ENCODE measurements around the gene TRIM16. TPM values are rescaled to one million over a fixed set of nuclear protein-coding genes. Genes with fewer than 3 reads are reported as not detected.
"Not testable (repeated sequence)": the region's sequence is repeated elsewhere in the genome, so short reads cannot be mapped to it uniquely, and the experiment has no call there.

Gene TRIM16
- 10 to 100 TPM; 13.9 to 20.4 TPM for total RNA-seq

GRCh38 chr17:15683824-15684478 is at the start of gene TRIM16:
Gene TRIM16 (minus strand): TSS chr17:15684311. CDS start chr17:15651609, 32,702 bp downstream.
- peak; percentile 94 for ATAC-seq (replicated peaks)
- Mint-ChIP-seq H3K4me1 (peaks cover 15% of the 10 kb centered on the region), H3K4me3 (peak within 1 kb of the TSS; percentile 96), H3K27ac (peak within 1 kb of the TSS; percentile 86)
- H3K36me3 Mint-ChIP-seq (ENCODE audit: low read depth); H3K27me3 Mint-ChIP-seq; H3K9me3 Mint-ChIP-seq: not testable (repeated sequence)

DNA sequence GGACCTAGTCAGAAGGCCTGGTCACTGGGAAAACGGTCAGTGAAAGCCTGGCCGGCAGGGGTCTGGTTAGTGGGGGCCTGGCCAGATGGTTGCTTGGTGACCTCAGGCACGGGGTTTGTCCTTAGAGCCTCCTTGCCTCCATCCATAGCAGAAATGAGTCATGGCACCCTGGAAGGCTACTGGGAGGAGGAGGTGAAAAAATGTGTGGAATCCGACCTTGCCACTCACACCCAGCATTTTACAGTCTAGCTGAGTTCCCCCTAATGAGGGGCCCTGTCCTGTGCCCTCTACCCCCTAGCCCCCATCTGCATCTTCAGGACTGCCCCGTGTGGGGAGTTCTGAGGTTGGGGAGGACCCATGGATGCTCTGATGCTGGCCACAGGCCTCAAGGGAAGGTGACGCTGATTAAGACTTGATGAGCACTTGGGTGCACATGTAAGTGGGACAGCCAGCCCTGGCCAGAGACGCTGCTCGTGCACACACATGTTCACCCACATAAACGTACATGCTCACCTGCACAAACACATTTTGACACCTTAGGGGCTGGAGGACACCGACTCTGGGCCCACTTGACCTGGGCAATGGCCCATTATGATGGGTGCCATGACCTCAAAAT is 49.2 kb upstream of the TRIM16 start:
- not testable (repeated sequence) for H3K36me3 Mint-ChIP-seq (ENCODE audit: low read depth); H3K27ac Mint-ChIP-seq; H3K27me3 Mint-ChIP-seq; H3K4me3 Mint-ChIP-seq; H3K4me1 Mint-ChIP-seq; H3K9me3 Mint-ChIP-seq; ATAC-seq (replicated peaks)

- not testable (repeated sequence) for ATAC-seq (replicated peaks); H3K9me3 Mint-ChIP-seq; H3K36me3 Mint-ChIP-seq (ENCODE audit: low read depth); H3K27me3 Mint-ChIP-seq; H3K4me3 Mint-ChIP-seq; H3K27ac Mint-ChIP-seq; H3K4me1 Mint-ChIP-seq
These were observed 47.8 kb upstream of the TRIM16 start, which contains the start of gene TBC1D26 for GRCh38 chr17:15731900-15732299. Gene TBC1D26 (plus strand): TSS chr17:15732283. CDS start chr17:15735349, 3,066 bp downstream.

DNA sequence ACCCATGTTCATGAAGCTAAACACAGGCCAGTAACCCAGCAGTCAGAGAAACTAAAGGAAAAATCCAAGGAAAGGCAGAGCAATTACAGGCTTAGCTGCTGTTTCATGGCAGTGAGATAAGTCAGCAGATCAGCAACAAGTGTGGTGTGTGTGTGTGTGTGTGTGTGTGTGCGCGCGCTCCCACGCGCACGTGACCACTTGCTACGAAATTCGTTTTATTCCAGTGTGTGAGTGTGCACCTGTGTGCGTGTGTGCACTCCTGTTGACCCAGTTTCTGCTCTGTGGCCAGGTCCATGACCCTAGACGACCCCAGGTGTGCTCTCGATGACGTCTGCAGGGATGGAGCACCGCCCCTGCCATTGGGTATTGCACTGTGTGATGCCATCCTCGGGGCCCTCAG is 46.4 kb upstream of the TRIM16 start:
- not testable (repeated sequence) for H3K4me3 Mint-ChIP-seq; H3K4me1 Mint-ChIP-seq; ATAC-seq (replicated peaks); H3K27ac Mint-ChIP-seq; H3K9me3 Mint-ChIP-seq; H3K27me3 Mint-ChIP-seq; H3K36me3 Mint-ChIP-seq (ENCODE audit: low read depth)

DNA sequence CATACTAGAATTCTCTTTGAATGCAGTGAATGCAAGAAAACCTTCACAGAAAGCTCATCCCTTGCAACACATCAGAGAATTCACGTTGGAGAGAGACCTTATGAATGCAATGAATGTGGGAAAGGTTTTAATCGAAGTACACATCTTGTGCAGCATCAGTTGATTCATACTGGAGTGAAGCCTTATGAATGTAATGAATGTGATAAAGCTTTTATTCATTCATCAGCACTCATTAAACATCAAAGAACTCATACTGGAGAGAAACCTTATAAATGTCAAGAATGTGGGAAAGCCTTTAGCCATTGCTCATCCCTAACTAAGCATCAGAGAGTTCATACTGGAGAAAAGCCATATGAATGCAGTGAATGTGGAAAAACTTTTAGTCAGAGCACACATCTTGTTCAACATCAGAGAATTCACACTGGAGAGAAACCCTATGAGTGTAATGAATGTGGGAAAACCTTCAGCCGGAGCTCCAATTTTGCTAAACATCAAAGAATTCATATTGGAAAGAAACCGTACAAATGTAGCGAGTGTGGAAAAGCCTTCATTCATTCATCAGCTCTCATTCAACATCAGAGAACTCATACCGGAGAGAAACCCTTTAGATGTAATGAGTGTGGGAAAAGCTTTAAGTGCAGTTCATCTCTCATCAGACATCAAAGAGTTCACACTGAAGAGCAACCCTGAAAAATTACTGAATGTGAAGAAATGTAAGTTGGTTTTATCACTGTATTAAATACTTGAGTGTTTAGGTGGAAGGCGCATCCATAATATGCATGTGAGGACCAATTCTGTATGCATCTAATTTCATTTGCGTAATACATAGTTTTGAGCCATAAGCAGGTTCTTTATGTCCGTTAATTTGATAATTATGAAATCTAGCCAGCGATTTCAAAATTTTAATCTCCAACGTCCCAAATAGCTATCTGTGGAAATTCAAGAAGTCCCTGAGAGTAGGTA is 32.8 kb upstream of the TRIM16 start:
- not testable (repeated sequence) for H3K4me1 Mint-ChIP-seq; H3K27me3 Mint-ChIP-seq; ATAC-seq (replicated peaks); H3K27ac Mint-ChIP-seq; H3K4me3 Mint-ChIP-seq
- Mint-ChIP-seq H3K36me3 (ENCODE audit: low read depth) (peaks cover 37% of the 10 kb centered on the region), H3K9me3 (peaks cover 18% of the 10 kb centered on the region)

- peaks cover 17% of the 10 kb centered on the region for H3K9me3 Mint-ChIP-seq
- not testable (repeated sequence) for H3K4me1 Mint-ChIP-seq; ATAC-seq (replicated peaks); H3K4me3 Mint-ChIP-seq; H3K27me3 Mint-ChIP-seq; H3K27ac Mint-ChIP-seq
- peaks cover 84% of the 10 kb centered on the region for H3K36me3 Mint-ChIP-seq (ENCODE audit: low read depth)
These were observed 24.8 kb upstream of the TRIM16 start for GRCh38 chr17:15708879-15709278.

- H3K36me3 Mint-ChIP-seq (ENCODE audit: low read depth): peaks cover 81% of the 10 kb centered on the region
- not testable (repeated sequence) for H3K4me3 Mint-ChIP-seq; H3K4me1 Mint-ChIP-seq; H3K27me3 Mint-ChIP-seq; ATAC-seq (replicated peaks); H3K27ac Mint-ChIP-seq
- peaks cover 12% of the 10 kb centered on the region for H3K9me3 Mint-ChIP-seq
These were observed 20.7 kb upstream of the TRIM16 start for GRCh38 chr17:15704813-15705212.

DNA sequence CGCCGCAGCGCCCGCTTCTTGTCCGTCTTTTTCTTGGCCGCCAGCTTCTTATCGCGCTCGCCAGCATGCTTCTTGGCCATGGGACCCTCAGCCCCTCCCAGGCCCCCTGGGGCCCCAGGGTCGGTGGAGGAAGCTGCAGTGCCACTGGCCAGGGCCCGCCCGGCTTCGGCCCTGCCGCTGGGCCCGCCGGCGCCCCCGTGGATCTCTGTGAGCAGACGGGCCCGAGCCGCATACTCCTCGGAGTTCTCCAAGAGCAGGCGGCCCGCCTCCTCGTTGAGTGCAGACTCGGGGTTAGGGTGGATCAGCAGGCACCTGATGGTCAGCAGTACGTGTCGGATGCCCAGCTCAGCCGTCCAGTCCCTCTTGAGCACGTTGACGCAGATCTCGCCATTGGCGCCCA is 20.1 kb upstream of the TRIM16 start:
- not testable (repeated sequence) for H3K27me3 Mint-ChIP-seq; H3K9me3 Mint-ChIP-seq; H3K4me1 Mint-ChIP-seq; H3K27ac Mint-ChIP-seq; ATAC-seq (replicated peaks); H3K4me3 Mint-ChIP-seq
- H3K36me3 Mint-ChIP-seq (ENCODE audit: low read depth): peaks cover 75% of the 10 kb centered on the region

DNA sequence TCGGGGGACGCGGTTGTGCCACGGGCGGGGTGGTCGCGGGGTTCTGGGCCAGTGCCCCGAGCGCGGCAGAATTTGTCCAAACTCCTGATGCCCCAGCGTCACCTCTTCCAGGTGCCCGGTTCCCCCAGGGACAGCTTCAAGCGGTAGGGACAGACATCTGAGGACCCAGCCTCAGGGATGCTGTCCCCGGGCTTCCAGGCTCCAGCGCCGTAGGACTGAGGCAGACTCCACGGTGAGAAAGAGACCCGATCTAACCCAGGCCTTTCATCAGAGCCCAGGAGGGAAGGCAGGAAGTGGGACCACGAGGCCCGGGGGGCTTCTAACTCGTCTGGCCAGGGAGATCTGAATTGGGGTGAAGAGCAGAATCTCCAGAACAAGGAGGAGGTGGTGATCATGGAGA is 15.8 kb upstream of the TRIM16 start:
- H3K9me3 Mint-ChIP-seq, H3K27me3 Mint-ChIP-seq, H3K4me1 Mint-ChIP-seq: not testable (repeated sequence)
- H3K4me3 Mint-ChIP-seq: peak overlapping the region; percentile 96
- peak; percentile 3 for ATAC-seq (replicated peaks)
- peaks cover 32% of the 10 kb centered on the region for H3K36me3 Mint-ChIP-seq (ENCODE audit: low read depth)
- peak overlapping the region; percentile 96 for H3K27ac Mint-ChIP-seq

DNA sequence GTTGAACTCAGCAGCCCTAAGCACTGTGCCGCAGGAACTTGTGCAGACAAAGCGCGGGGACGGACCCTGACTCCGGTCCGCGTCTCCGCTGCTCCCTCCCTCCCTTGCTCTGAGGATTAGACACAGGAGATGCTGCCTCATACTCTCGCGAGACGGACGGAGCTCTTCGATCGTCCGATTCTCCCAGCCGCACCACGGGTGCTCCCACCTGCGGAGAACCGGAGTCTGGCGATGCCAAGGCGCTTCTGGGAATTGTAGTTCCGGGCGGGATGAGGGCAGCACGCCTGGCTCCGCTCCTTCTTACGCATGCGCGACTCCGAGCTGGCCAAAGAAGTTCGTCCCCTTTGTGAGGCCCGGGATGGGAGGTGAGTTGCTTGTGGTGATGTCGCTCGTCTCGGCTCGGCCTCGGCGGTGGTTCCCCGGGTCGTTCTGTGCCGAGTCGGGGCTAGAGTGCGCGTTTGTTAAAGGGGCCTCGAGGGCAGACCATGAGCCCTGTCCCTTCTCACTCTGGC is 15.4 kb upstream of the TRIM16 start, which contains the start of gene ZNF286A:
ZNF286A (plus strand) TSS at position 340 of the 512 bp plus-strand sequence. CDS start 578 bp downstream, outside the sequence.
- not testable (repeated sequence) for H3K4me1 Mint-ChIP-seq, H3K9me3 Mint-ChIP-seq, H3K27me3 Mint-ChIP-seq
- Mint-ChIP-seq H3K36me3 (ENCODE audit: low read depth) (peaks cover 28% of the 10 kb centered on the region), H3K27ac (peak within 1 kb of the TSS; percentile 96), H3K4me3 (peak within 1 kb of the TSS; percentile 96)
- ATAC-seq (replicated peaks): peak; percentile 98

DNA sequence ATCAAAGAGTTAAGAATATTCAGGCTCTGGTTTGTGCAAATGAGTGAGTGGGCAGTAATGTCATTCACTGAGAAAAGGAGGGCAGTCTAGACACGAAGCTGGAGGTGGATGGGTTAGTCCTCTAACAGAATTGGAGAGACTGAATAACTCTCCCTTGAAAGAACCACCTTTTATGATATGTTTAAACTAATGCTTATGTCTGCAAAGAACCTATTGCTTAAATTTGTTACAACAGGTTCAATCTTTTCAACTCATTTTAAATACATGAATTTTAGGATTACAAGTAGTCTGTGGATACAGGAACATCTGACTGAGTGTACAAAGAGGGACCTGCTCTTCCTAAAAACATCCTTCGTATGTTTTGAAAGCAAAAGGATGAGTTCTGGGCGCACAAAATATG is 14.9 kb upstream of the TRIM16 start:
- Mint-ChIP-seq H3K36me3 (ENCODE audit: low read depth) (peaks cover 27% of the 10 kb centered on the region), H3K27ac (peak overlapping the region; percentile 96), H3K4me3 (peak overlapping the region; percentile 96)
- H3K27me3 Mint-ChIP-seq, H3K9me3 Mint-ChIP-seq, H3K4me1 Mint-ChIP-seq: not testable (repeated sequence)
- peak; percentile 13 for ATAC-seq (replicated peaks)

GRCh38 chr17:15687494-15687893 is 3.4 kb upstream of the TRIM16 start:
- not testable (repeated sequence) for H3K27ac Mint-ChIP-seq; H3K9me3 Mint-ChIP-seq; H3K27me3 Mint-ChIP-seq; H3K36me3 Mint-ChIP-seq (ENCODE audit: low read depth); H3K4me3 Mint-ChIP-seq; ATAC-seq (replicated peaks)
- H3K4me1 Mint-ChIP-seq: peaks cover 15% of the 10 kb centered on the region

DNA sequence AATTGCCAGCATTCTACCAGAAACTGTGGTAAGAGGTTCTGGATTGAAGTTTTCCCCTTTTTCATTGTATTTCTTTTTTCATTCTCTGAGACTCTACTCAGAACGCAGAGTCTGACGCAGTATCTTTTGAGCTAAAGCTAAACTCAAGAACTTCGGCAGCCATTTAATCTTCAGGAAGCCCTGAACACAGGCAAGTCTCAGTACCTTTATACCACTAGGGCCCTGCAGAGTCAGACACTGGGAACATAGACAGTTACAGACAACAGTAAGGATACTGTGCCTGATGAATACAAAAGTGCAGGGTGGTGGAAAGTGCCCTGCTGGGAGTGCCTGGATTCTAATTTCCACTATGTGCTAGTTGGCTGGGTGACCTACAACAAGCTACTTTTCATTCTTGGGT is 976 bp downstream of the TRIM16 start:
- Mint-ChIP-seq H3K4me3 (peak overlapping the region; percentile 96), H3K27ac (peak overlapping the region; percentile 15), H3K4me1 (peaks cover 15% of the 10 kb centered on the region)
- ATAC-seq (replicated peaks): peak; percentile 21
- H3K27me3 Mint-ChIP-seq; H3K9me3 Mint-ChIP-seq; H3K36me3 Mint-ChIP-seq (ENCODE audit: low read depth): not testable (repeated sequence)

- H3K27me3 Mint-ChIP-seq; H3K4me3 Mint-ChIP-seq; H3K27ac Mint-ChIP-seq; ATAC-seq (replicated peaks); H3K4me1 Mint-ChIP-seq; H3K9me3 Mint-ChIP-seq: not testable (repeated sequence)
- H3K36me3 Mint-ChIP-seq (ENCODE audit: low read depth): peaks cover 27% of the 10 kb centered on the region
These were observed 8.1 kb downstream of the TRIM16 start for GRCh38 chr17:15675991-15676390.

Data from activated T-helper 17 cell treated with anti-CD3 and anti-CD28 coated beads, Interleukin-2, amount 50 U/mL, for 72 hours (primary cell).